ENCODE measurements around the gene LHPP.

The LHPP gene

DNA sequence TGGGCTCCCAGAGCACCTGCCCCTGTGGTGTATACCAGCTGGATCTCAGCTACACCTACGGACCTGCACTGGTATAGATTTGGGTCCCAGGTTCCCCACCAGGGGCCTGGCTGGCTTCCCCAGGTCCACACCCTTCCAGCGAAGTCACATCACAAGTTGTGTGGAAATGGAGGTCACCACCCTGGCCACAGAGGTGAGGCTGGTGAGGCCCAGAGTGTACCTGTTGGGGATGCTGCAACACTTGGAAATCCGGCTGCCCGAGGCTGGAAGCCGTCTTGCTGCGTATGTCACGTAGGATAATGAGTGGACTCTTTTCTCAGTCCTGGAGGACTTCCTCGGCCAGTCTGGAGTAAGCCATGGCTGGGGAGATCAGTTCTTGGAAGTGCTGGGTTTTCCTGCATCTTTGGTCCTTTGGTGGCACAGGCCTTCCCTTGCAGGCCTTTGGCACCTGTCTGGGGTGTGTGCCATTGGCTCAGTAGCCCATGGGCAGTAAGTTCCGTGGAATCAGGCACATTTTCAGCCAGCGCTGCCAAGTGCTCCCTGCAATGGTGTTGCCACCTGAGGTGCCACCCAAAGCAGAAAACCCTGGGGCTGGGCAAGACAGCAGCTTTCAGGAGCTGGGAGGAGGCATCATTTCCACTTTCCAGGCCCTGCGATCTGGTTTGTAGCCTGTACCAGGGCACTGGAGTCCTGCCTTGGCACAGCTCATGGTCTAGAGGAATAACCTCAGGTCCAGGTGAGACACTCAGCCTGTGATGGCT lies 97.9 kb downstream of the LHPP start:
- no peak for DNase-seq

DNA sequence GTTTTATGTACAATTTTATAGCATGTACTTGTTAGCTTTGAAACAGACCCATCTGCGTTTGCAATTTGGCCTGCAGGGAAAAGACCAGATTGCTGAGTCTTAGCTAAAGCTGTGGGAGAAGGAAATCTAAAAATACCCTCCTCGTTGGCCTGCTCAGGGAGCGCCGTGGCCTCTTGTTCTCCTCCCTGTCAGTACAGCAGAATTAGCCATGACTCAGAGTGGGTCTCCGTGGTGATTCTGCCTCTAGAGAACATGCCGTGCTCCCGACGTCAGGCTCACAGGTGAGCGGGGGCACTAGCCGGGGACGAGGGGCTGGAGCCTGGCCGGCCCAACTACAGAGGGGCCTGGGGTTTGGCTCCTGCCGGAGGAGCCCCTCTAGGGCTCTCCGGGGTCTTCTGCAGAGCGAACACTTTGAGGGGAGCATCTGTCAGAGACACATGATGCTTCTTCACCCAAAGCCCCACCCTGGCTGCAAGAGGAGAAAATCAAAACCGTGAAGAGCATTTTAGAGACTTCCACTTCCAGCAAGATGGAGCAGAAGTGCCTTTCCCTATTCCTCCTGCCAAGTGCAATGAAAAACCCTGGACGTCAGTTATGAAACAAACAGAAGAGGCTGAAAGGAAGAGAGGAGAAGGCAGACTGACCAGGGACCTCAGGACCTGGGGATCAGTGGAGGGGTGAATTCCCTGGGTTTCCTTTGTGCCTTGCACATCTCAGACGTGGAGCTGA lies 98.9 kb downstream of the LHPP start:
- peak; percentile 5 for DNase-seq

DNA sequence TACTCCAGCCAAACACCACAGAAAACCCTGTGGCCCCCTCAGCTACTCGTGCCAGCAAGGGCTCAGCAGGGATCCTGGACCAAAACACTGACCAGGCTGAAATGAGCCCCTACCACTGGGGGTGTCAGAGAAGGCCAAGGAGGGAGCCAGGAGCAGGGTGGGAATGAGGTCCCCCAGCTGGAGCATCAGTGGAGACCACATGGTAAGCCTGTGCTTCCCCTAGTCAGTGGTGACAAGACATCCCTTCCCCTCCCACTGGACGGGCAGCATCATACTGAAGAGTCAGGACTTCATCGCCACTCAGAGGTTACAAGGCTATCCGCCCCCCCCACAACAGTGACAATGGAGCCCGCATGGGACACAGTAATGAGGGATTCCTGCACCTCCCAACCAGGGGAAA lies 99.6 kb downstream of the LHPP start:
- no peak for DNase-seq

DNA sequence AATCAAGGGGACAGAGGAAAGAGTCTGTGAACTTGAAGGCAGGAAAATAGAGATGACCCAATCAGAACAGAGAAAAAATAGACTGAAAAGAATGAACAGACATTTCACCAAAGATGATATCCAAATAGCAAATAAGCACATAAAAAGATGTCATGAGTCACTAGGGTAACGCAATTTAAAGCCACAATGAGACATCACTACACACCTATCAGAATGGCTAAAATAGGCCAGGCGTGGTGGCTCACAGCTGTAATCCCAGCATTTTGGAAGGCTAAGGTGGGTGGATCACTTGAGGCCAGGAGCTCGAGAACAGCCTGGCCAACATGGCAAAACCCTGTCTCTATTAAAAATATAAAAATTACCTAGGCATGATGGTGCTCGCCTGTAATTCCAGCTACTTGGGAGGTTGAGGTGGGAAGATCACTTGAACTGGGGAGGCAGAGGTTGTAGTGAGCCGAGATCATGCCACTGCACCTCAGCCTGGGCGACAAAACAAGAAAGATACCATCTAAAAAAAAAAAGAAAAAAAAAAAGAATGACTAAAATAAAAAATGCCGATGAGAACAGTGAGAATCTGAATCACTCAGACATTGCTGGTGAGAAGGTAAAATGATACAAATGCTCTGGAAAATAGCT lies 100.9 kb downstream of the LHPP start:
- no peak for DNase-seq

DNA sequence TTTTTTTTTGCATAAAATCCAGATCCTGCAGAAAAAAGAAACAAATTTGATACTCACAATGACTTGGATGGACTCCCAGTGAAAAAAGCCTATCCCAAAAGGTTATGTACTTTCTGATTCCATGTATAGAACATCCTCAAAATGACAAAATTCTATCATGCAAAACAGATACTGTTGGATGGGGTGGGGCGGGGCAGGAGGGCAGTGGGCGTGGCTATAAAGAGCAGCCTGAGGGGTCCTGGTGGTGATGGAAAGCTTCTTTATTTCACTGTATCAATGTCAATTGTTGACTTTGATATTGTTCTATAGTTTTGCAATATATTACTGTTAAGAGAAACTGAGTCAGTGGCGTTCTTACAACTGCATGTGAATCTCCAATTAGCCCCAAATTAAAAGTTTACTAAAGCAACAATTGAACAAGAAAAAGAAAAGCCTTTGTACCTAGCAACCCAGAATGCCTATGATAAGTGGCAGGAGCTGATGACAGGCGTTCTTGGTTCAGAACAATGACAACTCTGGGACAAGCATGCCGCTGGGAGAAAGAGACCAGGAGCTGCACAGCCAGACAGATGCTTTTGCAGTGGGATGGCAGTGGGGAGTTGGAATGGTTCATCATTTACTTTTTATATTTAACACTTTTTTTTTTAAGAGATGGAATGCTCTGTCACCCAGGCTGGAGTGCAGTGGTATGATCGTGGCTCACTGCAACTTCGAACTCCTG lies 101.9 kb downstream of the LHPP start:
- no peak for DNase-seq

DNA sequence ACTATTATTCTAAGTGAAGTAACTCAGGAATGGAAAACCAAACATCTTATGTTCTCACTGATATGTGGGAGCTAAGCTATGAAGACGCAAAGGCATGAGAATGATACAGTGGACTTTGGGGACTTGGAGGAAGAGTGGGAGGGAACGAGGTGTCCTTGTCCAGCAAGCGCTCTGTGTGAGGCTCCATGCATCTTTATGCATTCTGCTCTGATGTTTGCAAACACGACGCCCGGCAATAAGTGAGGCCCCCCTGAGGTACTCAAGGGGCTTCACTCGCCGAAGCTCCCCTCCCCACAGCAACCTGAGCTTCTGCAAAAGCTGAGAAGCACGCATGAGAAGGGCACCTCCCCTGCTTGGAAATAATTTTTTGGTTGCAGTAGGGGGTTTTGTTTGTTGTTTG lies 103.3 kb downstream of the LHPP start:
- no peak for DNase-seq

DNA sequence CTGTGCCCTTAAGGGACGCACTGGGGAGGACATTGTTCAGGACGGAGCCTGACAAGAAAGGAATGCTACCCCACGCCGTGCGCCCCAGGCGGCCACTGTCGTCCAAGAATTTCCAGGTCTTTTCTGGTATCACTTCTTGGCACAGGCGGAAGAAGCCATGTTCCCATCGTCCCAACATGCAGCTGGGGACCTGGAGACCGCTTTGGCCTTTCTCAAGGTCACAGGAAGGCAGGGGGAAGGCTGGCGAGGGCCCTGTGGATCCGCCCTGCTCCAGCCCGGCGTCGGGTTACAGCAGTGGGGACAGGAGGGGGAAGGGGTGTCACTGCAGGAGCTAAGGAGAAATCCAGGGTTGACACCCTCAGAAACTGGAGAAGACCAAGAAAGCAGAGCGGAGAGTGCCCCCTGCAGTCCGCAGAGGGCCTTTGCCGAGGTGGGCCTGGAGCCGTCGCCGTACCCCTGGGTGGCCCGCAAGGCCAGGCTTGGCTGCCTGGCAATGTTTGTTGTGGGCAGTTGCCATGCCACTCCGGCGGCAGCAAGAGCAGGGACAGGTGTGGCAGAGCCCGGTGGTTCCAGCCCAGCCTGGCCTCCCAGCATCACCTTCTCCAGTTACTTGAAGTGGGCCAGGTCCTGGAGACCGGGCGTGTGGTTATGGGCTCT lies 104.1 kb downstream of the LHPP start:
- DNase-seq: peak; percentile 19

DNA sequence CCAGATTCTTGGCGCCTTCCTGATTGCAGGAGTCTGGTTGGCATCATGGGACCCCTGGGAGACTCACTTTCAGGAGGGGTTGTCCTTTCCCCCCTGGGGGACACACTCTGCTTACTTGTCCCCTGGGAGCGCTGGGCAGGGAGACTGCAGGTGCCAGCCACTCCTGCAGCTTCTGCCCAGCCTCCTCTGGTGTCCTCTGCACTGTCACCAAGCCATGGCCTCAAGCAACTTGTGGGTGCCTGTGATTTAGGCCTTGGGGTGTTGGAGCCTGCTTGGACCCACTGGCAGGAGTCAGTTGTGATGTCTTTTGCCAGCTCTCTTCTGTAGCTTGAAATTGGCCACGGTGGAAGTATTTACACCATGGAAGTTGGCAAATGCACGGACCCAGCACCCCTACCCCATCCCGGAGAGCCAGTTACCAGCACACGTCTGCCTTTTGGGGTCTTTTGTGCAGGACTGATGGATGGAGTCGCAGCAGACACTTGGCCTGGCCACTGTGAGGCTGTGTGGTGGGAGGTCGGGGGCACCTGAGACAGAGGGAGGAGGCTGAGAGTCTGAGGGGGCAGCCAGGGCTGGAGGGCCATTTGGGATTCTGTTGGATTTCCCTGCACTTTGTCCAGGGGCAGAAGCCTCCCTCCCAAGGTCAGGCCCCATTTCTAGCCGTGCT lies 104.7 kb downstream of the LHPP start:
- DNase-seq: no peak

DNA sequence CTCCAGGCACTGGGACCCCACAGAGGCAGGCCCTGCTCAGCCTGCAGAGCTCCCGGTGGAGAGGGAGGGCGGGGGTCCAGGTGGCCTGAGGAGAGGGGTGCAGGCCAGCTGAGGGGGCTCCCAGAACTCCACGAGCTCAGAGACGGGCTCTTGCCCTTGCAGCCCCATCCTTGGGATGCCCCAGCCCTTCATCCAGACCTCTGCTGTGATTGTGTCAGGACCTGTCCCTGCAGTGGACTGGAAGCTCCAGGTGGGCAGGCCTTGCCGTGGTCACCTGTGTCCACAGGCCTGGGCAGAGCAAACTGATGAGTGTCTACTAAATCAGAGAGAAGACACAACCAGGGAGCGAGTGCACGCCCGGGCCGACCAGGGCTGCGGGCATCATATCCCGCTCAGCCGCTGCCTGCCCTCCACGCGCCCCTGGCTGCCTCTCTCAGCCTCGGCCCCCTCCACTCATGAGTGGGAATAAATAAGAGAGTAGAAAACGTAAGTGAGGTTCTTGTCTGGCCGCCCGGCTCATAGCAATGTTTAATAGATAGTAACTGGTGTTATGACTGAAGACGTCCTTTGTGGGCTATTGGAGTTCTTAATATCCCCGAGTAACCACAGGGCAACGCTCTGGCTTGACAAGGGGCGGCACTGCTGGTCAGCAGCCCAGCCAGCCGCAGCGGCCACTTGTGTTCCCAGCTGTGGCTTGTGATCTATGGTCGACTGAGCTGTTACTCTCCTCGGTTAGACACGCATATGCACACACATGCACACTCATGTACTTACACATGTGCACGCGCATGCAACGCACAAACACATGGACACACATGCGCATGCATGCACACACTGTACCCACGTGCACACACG lies 105.6 kb downstream of the LHPP start:
- no peak for DNase-seq

DNA sequence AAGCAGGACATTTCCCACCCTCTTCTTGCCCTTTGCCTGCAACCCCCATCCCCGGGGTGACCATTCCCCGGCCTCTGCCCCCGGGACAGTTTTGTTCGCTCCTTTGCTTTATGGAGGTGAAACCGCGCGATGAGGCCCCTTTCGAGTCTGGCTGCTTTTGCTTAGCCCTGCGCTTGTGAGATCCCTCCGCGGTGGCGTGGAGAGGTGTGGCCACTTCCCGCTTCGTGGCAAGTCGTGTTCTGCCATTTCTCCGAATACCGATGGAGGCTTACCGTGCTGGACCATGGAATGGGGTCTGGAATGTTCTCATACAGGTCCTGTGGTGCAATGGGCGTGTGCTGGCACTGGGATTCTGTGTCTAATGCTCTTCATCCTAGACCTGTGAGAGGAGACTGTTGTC lies 106.7 kb downstream of the LHPP start:
- no peak for DNase-seq

DNA sequence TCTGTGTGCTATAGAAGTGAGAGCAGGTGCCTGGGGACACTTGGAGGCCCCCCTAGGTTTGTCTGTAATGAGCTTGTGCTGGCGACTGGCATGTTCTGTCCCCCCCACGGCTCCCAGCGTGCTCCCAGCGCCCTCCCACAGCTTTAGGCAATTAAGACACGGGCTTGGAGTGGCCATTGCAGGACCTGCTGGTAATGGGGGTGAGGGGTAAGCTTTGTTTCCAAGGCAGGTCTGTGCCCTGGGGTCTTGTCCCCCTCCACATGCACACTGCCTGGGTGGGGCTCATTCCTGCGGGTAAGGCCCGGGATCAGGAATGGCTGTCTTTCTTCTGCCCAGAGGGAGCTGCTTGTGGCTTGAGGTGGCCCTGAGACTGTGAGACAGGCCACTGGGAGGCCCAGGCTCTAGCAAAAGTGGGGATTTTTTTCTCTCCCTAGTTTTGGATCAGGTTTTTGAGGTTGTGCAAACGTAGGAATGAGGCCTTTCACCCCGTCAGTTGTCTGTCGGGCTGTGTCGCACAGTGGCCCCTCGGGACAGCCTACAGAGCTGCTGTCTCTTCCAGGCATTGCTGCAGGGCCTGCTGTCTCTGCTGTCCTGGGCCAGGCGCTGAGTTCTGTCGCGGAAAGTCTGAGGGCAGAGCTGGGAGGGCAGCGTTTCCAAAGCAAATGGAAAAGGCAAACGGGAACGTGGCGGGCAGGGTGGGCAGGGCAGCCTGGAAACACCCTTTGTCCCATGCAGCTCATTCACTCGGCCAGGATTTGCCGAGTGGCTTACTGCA lies 107.4 kb downstream of the LHPP start:
- DNase-seq: no peak

DNA sequence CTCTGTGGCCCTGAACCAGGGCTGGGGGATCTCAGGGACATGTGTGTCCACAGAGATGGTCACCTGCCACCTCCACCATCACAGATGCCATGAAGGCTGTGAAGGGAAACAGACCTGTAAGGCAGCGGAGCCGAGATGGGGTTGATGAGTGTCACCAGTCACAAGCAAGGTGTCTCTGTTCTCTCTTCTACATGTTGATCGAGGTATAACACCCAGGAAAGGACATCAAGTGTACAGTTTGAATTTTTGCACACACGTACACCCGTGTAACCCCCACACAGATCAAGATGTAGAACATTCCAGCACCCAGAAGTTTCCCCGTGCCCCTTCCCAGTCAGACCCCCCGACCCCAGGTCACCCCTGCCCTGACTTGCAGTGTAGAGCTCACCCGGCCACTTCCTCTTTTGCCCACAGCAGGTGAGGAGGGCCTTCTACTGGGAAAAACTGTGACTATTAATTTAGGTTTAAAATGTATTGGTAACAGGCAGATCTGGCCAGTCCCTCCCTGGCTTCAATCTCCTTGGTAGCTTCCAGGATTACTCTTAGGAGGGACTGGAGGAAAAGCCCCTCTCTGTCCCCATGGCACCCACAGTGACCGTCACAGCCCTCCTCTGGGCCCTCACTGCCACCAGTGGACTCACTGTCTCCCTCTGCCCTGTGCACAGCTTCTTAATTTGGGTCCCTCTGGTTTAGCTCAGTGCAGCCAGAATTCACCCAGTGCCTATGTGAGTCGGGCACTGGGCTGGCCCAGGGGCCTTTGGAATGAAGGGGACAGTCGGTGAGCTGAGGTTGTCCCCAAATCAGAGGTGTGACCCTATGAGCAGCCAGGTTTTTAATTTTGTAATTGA lies 108.2 kb downstream of the LHPP start:
- DNase-seq: no peak

DNA sequence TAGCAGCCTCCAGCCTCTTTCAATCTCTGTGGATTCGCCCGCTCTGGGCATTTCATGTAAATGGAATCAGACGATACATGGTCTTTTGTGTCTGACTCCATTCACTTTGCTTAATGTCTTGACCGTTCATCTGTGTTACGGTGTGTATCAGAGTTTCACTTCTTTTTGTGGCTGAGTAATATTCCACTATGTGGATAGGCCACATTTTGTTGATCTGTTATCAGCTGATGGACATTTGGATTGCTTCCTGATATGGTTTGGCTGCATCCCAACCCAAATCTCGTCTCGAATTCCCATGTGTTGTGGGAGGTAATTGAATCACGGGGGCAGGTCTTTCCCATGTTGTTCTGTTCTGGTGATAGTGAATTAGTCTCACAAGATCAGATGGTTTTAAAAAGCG lies 109.0 kb downstream of the LHPP start:
- DNase-seq: no peak

DNA sequence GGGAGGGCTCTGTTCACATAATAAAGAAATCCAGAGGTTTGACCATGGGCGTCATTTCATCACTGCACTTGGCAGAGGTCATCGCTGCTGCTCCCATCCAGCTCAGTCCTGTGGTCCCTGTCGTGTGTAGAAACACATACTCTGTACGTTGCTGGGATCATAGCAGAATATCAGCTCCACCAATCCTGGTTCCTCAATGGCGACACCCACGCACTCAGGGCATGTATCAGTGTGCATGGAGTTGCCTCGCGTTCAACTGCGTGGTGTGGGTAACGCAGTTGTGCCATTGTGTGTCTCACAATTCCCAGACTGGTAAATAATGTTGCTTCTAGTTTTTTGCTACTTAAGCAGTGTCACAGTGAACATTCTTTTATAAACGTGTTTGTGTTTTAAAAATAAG lies 111.1 kb downstream of the LHPP start:
- DNase-seq: no peak

DNA sequence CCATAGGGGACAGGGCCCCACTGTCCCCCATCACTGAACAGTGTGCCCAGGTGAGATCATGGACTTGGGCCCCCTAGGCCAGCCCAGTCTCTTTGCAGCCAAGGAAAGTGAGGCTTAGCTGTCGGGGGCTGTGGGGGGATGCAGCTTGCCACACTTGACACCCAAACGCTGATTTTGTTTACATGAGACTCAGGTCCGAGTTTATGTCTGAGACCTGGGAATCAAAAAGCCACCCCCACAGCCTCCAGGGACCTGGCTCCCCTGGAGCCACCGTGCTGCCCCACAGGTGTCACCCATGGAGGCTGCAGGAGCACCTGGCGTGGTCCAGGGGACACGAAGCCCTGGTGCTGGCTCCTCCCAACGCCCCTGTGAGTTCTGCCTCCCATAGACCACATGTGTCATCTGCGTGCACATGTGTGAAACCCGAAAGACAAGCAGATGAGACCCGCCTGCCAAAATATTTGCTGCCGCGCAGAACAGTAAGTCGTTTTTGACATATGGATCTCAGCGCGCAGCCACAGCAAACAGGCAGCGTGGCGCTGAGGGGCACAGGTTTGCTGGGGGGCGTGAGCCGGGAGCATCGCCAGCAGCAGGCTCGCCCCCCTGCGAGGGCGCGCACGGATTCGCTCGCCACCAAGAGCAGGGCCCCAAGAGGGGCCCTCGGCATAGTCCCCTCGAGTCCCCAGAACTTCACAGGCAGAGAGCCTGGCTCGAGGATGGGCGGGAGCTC lies 112.3 kb downstream of the LHPP start:
- no peak for DNase-seq

DNA sequence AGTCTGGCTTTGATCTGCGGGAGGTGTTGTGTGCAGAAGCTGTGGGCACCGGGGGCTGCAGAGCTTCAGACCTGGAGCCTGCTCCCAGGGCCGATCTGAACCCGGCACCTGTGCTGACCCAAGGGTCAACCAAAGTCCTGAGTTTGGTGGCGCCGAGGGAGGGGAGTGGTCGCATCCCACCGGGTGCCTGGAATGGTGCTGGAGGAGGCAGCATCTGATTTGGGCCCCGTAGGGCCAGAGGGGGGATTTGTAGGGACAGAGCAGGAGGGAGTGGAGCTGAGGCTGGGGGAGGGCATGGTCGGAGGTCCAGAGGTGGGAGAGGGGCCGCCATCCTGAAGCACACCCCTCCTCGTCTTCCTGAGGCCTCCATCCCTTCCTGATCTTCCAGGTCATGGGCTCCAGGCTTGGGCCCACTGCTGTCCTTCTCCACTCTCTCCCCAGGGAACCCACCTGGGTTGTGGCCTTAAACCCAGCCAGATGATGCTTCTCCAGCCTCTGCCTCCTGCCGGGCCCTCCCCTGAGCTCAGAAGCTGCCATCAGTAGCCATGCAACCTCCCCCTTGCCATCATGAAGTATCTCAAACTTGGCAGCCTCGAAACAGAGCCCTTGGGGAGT lies 112.9 kb downstream of the LHPP start:
- DNase-seq: no peak

DNA sequence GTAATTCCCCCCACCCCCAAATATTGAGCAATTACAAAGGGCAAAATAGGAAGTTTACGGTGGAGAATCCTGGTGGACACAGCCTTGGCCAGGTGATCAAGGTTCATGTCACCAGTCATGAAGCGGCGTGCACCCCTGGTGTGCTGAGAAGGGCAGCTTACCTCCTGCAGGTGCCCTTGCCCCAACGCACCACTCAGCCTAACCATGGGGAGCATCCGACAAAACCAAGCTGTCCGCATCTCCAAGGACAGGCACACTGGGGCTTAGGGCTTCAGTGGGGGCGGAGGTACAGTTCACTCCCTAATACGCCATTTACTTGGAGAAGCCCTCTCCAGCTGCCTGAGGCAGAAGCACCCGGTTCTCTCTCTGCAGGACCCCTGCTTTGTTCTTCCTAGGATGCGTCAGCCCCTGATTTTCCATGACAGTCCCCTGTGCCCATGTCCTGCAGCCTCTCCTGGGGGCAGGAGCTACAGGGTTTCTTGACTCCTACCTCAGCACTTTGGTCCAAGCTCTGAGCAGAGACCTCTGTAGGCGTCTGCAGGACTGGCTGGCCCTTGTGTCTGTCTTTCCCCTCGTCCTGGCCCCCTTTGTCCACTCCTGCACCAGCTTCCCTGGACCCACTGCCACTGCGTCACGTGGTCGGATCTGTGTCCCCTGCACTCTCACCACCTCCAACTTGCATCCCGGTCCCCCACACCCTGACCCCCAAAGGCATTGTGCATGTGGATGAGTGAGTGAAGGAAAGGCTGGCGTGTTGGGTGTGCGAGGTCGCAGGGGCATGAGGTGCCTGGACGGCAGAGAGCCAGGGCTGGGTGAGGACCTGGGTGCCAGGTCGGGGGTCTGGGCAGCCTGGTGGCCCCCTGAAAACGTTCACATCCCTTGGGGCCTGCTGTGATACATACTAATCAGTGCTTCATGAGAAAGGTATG lies 113.7 kb downstream of the LHPP start:
- no peak for DNase-seq

All from suppressor macrophage treated with lipopolysaccharide for 4 hours (primary cell).